SK-N-SH (cell line): Measurements from ENCODE around the gene DLG2. TPM values are rescaled to one million over a fixed set of nuclear protein-coding genes. Genes with fewer than 3 reads are reported as not detected.
A peak's percentile ranks its signal among the peaks of the same experiment; 100 is the strongest.

Experiments
- CTCF ChIA-PET: fragments of 300-600, 350-600 bp; formaldehyde crosslinking; extraction: SDS; loops from one replicate; lab custom pipeline; 2021; lab: Yijun Ruan, JAX
- POLR2A ChIA-PET: fragments of 350-600 bp; sonication (Branson Sonifier 250); formaldehyde crosslinking; extraction: SDS; loops from one replicate; lab custom pipeline; 2020; ENCODE audit warnings: antibody characterized with exemption, inconsistent platforms; lab: Yijun Ruan, JAX
- DNase-seq: peaks from one replicate; pipeline ENCODE4 v3.0.0; 2012
- H2AFZ ChIP-seq: fragments of 200-600 bp; sonication (generic); 2 replicates; pipeline ENCODE4 v1.8.1; 2016; ENCODE audit warnings: antibody characterized with exemption, mild to moderate bottlenecking, low read depth
- H3F3A ChIP-seq: fragments of 200-600 bp; sonication (generic); replicated peaks from 2 replicates; pipeline ENCODE3; 2016; ENCODE audit warnings: antibody characterized with exemption, mild to moderate bottlenecking; ENCODE audit not compliant: insufficient read depth
- H3K27ac ChIP-seq, 2 experiments: fragments of 200-500 bp in 1 of 2; fragments of 200-600 bp in 1 of 2; sonication (Bioruptor generic) in 1 of 2; sonication (generic), shearing (Covaris generic) in 1 of 2; 2 replicates each; pipeline versions ENCODE4 v1.5.1 to v1.6.1; 2014 to 2016; ENCODE audit warnings: low read depth in 2 of 2, inconsistent platforms in 1 of 2, low read length in 1 of 2, mild to moderate bottlenecking in 1 of 2, mixed read lengths in 1 of 2
- H3K27me3 ChIP-seq: fragments of 200-600 bp; sonication (generic), shearing (Covaris generic); 2 replicates; pipeline ENCODE4 v1.6.1; 2016; ENCODE audit warnings: mixed run types; ENCODE audit not compliant: insufficient read depth
- H3K36me3 ChIP-seq, 2 experiments: fragments of 200-500 bp in 1 of 2; fragments of 200-600 bp in 1 of 2; sonication (Bioruptor generic) in 1 of 2; sonication (generic) in 1 of 2; replicated peaks in 1 of 2; 2 replicates each; pipeline versions ENCODE3 to v1.5.1; 2014 to 2016; ENCODE audit warnings: low read length in 1 of 2, mild to moderate bottlenecking in 1 of 2; ENCODE audit not compliant: insufficient read depth in 2 of 2, control insufficient read depth in 1 of 2
- H3K4me1 ChIP-seq, 2 experiments: fragments of 200-500 bp in 1 of 2; fragments of 200-600 bp in 1 of 2; sonication (Bioruptor generic) in 1 of 2; sonication (generic), shearing (Covaris generic) in 1 of 2; 2 replicates each; pipeline versions ENCODE4 v1.5.1 to v1.6.1; 2014 to 2016; ENCODE audit warnings: low read depth in 1 of 2, low read length in 1 of 2, mixed run types in 1 of 2; ENCODE audit not compliant: insufficient read depth in 2 of 2, control insufficient read depth in 1 of 2
- H3K4me2 ChIP-seq: fragments of 200-600 bp; sonication (generic), shearing (Covaris generic); 2 replicates; pipeline ENCODE4 v1.6.1; 2017; ENCODE audit warnings: mixed run types
- H3K4me3 ChIP-seq, 2 experiments: fragments of 200-500 bp in 1 of 2; fragments of 200-600 bp in 1 of 2; sonication (Bioruptor generic) in 1 of 2; sonication (generic), shearing (Covaris generic) in 1 of 2; 2 replicates each; pipeline versions ENCODE4 v1.5.1 to v1.8.1; 2014 to 2016; ENCODE audit warnings: low read depth in 2 of 2, inconsistent platforms in 1 of 2, low read length in 1 of 2, mild to moderate bottlenecking in 1 of 2, mixed read lengths in 1 of 2, moderate library complexity in 1 of 2
- H3K79me2 ChIP-seq: fragments of 200-600 bp; sonication (generic); 2 replicates; pipeline ENCODE4 v1.8.1; 2017; ENCODE audit warnings: mild to moderate bottlenecking; ENCODE audit not compliant: insufficient read depth
- H3K9ac ChIP-seq: fragments of 200-600 bp; sonication (generic); 2 replicates; pipeline ENCODE4 v1.6.1; 2017; ENCODE audit warnings: mixed run types
- H3K9me2 ChIP-seq: fragments of 200-600 bp; sonication (generic); 2 replicates; pipeline ENCODE4 v1.6.1; 2017; ENCODE audit warnings: mixed run types
- H3K9me3 ChIP-seq: fragments of 200-600 bp; sonication (generic); 2 replicates; pipeline ENCODE4 v1.6.1; 2017; ENCODE audit warnings: mixed run types, mild to moderate bottlenecking, moderate library complexity
- H4K20me1 ChIP-seq: fragments of 200-600 bp; sonication (generic); 2 replicates; pipeline ENCODE4 v1.6.1; 2017; ENCODE audit warnings: mild to moderate bottlenecking, mixed run types; ENCODE audit not compliant: insufficient read depth
- CHD2 ChIP-seq: fragments of 150-350 bp; IDR thresholded peaks from 2 replicates; pipeline ENCODE4 v1.6.1; 2018; ENCODE audit warnings: low read length; ENCODE audit not compliant: partially characterized antibody
- CTCF ChIP-seq: fragments of 200-600 bp; sonication (generic); IDR thresholded peaks from 2 replicates; pipeline ENCODE4 v1.6.1; 2017; ENCODE audit warnings: antibody characterized with exemption, mild to moderate bottlenecking, moderate library complexity
- ELF1 ChIP-seq: IDR thresholded peaks from 2 replicates; pipeline ENCODE4 v1.4.0; 2012
- EP300 ChIP-seq, 2 experiments: IDR thresholded peaks; 2 replicates each; pipeline versions ENCODE4 v1.4.0 to v1.6.1; 2012; ENCODE audit warnings: borderline replicate concordance in 1 of 2, low read depth in 1 of 2, low read length in 1 of 2
- FOSL2 ChIP-seq: IDR thresholded peaks from 2 replicates; pipeline ENCODE4 v1.4.0; 2012; ENCODE audit warnings: low read depth, mild to moderate bottlenecking, moderate library complexity, borderline replicate concordance
- FOXJ3 ChIP-seq: sonication (generic); formaldehyde crosslinking; IDR thresholded peaks from 2 replicates; pipeline ENCODE4 v1.5.1; 2020; ENCODE audit warnings: mild to moderate bottlenecking, missing genetic modification reagents
- FOXM1 ChIP-seq: IDR thresholded peaks from 2 replicates; pipeline ENCODE4 v1.4.0; 2012; ENCODE audit warnings: low read depth, mild to moderate bottlenecking
- GATA2 ChIP-seq: sonication (generic); formaldehyde crosslinking; IDR thresholded peaks from 2 replicates; pipeline ENCODE4 v1.5.0; 2020; ENCODE audit warnings: mild to moderate bottlenecking, missing genetic modification reagents
- IRF3 ChIP-seq: fragments of 150-350 bp; IDR thresholded peaks from 2 replicates; pipeline ENCODE4 v1.6.1; 2016; ENCODE audit warnings: mild to moderate bottlenecking, low read depth, low read length
- NRF1 ChIP-seq: IDR thresholded peaks from 2 replicates; pipeline ENCODE4 v1.6.1; 2012; ENCODE audit warnings: low read depth, mild to moderate bottlenecking, low read length
- PBX3 ChIP-seq: IDR thresholded peaks from 2 replicates; pipeline ENCODE4; 2012
- POLR2AphosphoS5 ChIP-seq: IDR thresholded peaks from 2 replicates; pipeline ENCODE4 v1.6.1; 2012; ENCODE audit warnings: low read depth, low read length
- RAD21 ChIP-seq: IDR thresholded peaks from 2 replicates; pipeline ENCODE4 v1.6.1; 2012; ENCODE audit warnings: mild to moderate bottlenecking, low read length
- RCOR1 ChIP-seq: fragments of 150-350 bp; IDR thresholded peaks from 2 replicates; pipeline ENCODE4 v1.6.1; 2017; ENCODE audit warnings: antibody characterized with exemption, low read length
- SMC3 ChIP-seq: IDR thresholded peaks from 2 replicates; pipeline ENCODE4 v1.6.1; 2012; ENCODE audit warnings: low read depth, low read length, improper control_type of control experiment
- USF1 ChIP-seq: IDR thresholded peaks from 2 replicates; pipeline ENCODE4 v1.4.0; 2012; ENCODE audit warnings: low read depth, borderline replicate concordance
- YY1 ChIP-seq: IDR thresholded peaks from 2 replicates; pipeline ENCODE4 v1.4.0; 2012; ENCODE audit warnings: low read depth, mild to moderate bottlenecking
- ZBTB33 ChIP-seq: IDR thresholded peaks from 2 replicates; pipeline ENCODE4 v1.4.0; 2012; ENCODE audit warnings: low read depth, borderline replicate concordance
- WGBS: methylation state at CpG from one replicate; pipeline ENCODE4 v1.1.6; 2017; ENCODE audit warnings: low lambda C conversion rate; 5-methylcytosine and 5-hydroxymethylcytosine counted together
- polyA plus RNA-seq, 3 experiments: library from polyadenylated mRNA; depleted of rRNA; stranded (reverse); fragments of >200 nt; gene quantifications; 2 replicates each; pipeline ENCODE4 v1.2.3, GENCODE V29; 2012

Gene DLG2
- polyA plus RNA-seq, 1 of the 3 experiments (the other 2 are of a cell fraction): 0.21 TPM

- TF ChIP-seq NRF1: no peak
- no peak for TF ChIP-seq FOXM1
- no peak for TF ChIP-seq IRF3
- no peak for TF ChIP-seq FOXJ3 (CRISPR knock-in tag)
- Histone ChIP-seq H3F3A (no peaks in the 10 kb centered on the region), H2AFZ (0 out of 2 replicates have a peak overlapping the region, but pooled peaks have one; percentile 29), H3K9ac (no peak overlapping the region), H3K9me2 (no peaks in the 10 kb centered on the region; the same call in 1 of the 2 replicates), H3K27me3 (no peaks in the 10 kb centered on the region), H3K27ac (no peak overlapping the region), H4K20me1 (no peaks in the 10 kb centered on the region), H3K36me3 (no peaks in the 10 kb centered on the region), H3K9me3 (no peaks in the 10 kb centered on the region), H3K4me1 (no peaks in the 10 kb centered on the region; a peak in 1 of 4 replicates), H3K4me2 (no peak overlapping the region), H3K79me2 (no peaks in the 10 kb centered on the region), H3K4me3 (no peak overlapping the region)
- ChIA-PET POLR2A (no interaction called here), CTCF (interaction anchor here (0.6 kb wide), 1 partner anchor 376 kb away, joined by 3 read pairs; no protein-coding TSS in a partner anchor)
- WGBS: 84% methylated on average over 18 of the region's 20 CpGs
- no peak for DNase-seq
These were observed 1414.4 kb downstream of the DLG2 start for GRCh38 chr11:84212468-84213390.

GRCh38 chr11:84211896-84212295, 1415.2 kb downstream of the DLG2 start:
- H3K4me3 ChIP-seq: no peak overlapping the region
- TF ChIP-seq CHD2: no peak
- TF ChIP-seq ELF1: no peak
- no peak for TF ChIP-seq POLR2AphosphoS5
- TF ChIP-seq RAD21: no peak
- no peak for TF ChIP-seq PBX3
- no peak for TF ChIP-seq ZBTB33
- TF ChIP-seq GATA2 (CRISPR knock-in tag): no peak
- no peak for TF ChIP-seq CTCF
- no peak for TF ChIP-seq RCOR1
- no peak for TF ChIP-seq IRF3
- no peak for TF ChIP-seq YY1
- TF ChIP-seq SMC3: no peak
- no peak for TF ChIP-seq EP300 (IDR thresholded peaks at IDR 0.05; ENCODE audit: borderline replicate concordance in 1 of 2, low read depth in 1 of 2, low read length in 1 of 2)
- no peak for TF ChIP-seq NRF1
- TF ChIP-seq USF1: no peak
- no peak for TF ChIP-seq FOSL2
- TF ChIP-seq, all 33 proteins: peak for 0
- POLR2A ChIA-PET: no interaction called here
- Histone ChIP-seq H3K9ac (no peak overlapping the region), H3K9me2 (no peaks in the 10 kb centered on the region; the same call in 1 of the 2 replicates), H3K27ac (no peak overlapping the region), H4K20me1 (no peaks in the 10 kb centered on the region), H2AFZ (no peak overlapping the region), H3K4me1 (no peaks in the 10 kb centered on the region; a peak in 1 of 4 replicates), H3K4me2 (no peak overlapping the region), H3F3A (no peaks in the 10 kb centered on the region), H3K27me3 (no peaks in the 10 kb centered on the region), H3K9me3 (no peaks in the 10 kb centered on the region), H3K79me2 (no peaks in the 10 kb centered on the region), H3K36me3 (no peaks in the 10 kb centered on the region)
- 64% methylated on average over 3 of the region's 3 CpGs for WGBS
- DNase-seq: no peak
- CTCF ChIA-PET: no interaction called here
